ENCODE results near the gene FLOT1. TPM values are rescaled to one million over a fixed set of nuclear protein-coding genes. Genes with fewer than 3 reads are reported as not detected.

FLOT1 gene
- total and polyA plus RNA-seq, 9 of the 15 experiments (the other 6 are each of a cell fraction or from before 2014, with no cell fraction given) = 11.7 to 149 (median 118) TPM

DNA sequence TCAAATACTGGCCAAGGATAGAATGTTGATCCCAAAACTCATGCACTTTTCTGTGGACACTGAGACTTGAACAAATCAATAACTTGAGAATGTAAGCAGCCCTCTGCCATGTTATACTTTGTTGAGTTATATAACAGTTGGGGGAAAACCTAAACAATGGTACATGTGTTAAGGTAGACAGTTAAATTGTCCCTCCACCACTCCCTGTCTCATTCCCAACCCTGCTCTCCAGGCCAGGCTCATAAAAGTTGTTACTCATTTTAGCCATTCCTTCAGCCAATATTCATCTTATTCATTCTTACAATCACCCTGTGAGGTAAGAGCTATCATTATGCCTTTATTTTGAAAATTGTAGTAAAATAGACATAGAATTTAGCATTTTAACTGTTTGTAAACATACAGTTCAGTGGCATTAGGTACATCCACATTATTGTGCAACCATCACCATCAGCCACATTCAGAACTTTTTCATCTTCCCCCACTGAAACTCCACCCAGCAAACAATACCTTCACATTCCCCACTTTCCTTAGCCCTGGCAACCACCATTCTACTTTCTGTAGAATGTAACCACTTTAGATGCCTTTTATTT, 40.0 kb upstream of the FLOT1 start (continued):
- TF ChIP-seq CEBPG (CRISPR knock-in tag; IDR thresholded peaks at IDR 0.05) (peak; percentile 76), CEBPG (tag; conservative IDR thresholded peaks at IDR 0.05 in 1 of 2, IDR thresholded peaks at IDR 0.05 in 1 of 2) (peak; percentile 92 to 97), KAT7 (CRISPR knock-in tag; IDR thresholded peaks at IDR 0.05; ENCODE audit: borderline replicate concordance) (0 out of 2 replicates have a peak, but pooled peaks have one; percentile 48), BRCA1 (IDR thresholded peaks at IDR 0.05) (no peak), BRCA1 (CRISPR knock-in tag; IDR thresholded peaks at IDR 0.05) (no peak), RBFOX2 (IDR thresholded peaks at IDR 0.05; ENCODE audit: low read depth, low read length) (peak; percentile 64; the same call in 1 of the 2 replicates), ZNF780A (CRISPR knock-in tag; IDR thresholded peaks at IDR 0.05) (no peak), RCOR1 (IDR thresholded peaks at IDR 0.05; ENCODE audit: borderline replicate concordance in 1 of 2, low read depth in 2 of 2, low read length in 2 of 2) (no peak), POLR2H (tag; IDR thresholded peaks at IDR 0.05; ENCODE audit: low read depth) (peak; percentile 74; the same call in 1 of the 2 replicates), FOXJ2 (tag; IDR thresholded peaks at IDR 0.05) (peak; percentile 52; the same call in 1 of the 2 replicates)
- TF ChIP-seq, protein P1, sequence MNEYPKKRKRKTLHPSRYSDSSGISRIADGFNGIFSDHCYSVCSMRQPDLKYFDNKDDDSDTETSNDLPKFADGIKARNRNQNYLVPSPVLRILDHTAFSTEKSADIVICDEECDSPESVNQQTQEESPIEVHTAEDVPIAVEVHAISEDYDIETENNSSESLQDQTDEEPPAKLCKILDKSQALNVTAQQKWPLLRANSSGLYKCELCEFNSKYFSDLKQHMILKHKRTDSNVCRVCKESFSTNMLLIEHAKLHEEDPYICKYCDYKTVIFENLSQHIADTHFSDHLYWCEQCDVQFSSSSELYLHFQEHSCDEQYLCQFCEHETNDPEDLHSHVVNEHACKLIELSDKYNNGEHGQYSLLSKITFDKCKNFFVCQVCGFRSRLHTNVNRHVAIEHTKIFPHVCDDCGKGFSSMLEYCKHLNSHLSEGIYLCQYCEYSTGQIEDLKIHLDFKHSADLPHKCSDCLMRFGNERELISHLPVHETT (CRISPR knock-in tag; conservative IDR thresholded peaks at IDR 0.05 in 1 of 2, IDR thresholded peaks at IDR 0.05 in 1 of 2) = peak in 1 of 2 experiments; percentile 20; a peak in 1 of 4 replicates
- TF ChIP-seq, protein P2, sequence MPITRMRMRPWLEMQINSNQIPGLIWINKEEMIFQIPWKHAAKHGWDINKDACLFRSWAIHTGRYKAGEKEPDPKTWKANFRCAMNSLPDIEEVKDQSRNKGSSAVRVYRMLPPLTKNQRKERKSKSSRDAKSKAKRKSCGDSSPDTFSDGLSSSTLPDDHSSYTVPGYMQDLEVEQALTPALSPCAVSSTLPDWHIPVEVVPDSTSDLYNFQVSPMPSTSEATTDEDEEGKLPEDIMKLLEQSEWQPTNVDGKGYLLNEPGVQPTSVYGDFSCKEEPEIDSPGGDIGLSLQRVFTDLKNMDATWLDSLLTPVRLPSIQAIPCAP (CRISPR knock-in tag; IDR thresholded peaks at IDR 0.05; ENCODE audit: borderline replicate concordance) = peak; percentile 42; the same call in 1 of the 2 replicates
